GM15510 (cell line): ENCODE measurements around the gene TRIM41.

Experiments used
- POLR2A ChIP-seq: IDR thresholded peaks from 3 replicates; pipeline ENCODE4 v1.6.1; 2011; ENCODE audit warnings: borderline replicate concordance; ENCODE audit not compliant: insufficient read length; ENCODE audit errors: extremely low read depth

The TRIM41 gene

DNA sequence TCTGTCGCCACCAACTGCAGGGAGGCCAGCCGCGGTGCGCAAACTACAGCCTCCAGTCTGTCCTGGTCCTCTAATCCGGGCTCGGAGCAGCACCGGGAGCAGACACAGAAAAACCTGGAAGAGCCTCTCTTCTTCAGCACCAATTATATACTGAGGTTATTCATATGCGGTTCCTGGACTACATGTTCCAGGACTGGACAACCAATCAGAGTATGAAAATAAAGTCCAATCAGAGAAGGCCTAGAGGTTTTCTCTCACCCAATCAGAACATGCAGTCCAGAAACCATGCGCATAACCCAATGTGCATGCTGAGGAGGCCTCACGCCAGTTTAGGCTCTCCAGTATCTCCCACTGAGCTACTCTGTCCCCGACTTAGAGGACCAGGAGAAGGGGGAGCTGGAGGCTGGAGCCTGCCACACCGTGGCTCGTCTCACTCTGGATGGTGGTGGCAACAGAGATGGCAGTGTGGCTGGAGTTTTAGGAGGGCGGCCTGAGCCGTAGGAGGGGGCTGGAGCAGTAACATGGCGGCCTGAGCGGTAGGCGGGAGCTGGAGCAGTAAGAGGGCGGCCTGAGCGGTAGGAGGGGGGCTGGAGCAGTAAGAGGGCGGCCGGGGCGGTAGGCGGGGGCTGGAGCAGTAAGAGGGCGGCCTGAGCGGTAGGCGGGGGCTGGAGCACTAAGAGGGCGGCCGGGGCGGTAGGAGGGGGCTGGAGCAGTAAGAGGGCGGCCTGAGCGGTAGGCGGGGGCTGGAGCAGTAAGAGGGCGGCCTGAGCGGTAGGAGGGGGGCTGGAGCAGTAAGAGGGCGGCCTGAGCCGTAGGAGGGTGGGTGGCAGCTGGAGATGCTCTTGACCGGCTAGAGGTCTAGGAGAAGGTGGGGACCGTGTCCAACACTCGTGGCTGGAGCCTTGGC is 58.2 kb downstream of the TRIM41 start:
- TF ChIP-seq POLR2A, result no peak

DNA sequence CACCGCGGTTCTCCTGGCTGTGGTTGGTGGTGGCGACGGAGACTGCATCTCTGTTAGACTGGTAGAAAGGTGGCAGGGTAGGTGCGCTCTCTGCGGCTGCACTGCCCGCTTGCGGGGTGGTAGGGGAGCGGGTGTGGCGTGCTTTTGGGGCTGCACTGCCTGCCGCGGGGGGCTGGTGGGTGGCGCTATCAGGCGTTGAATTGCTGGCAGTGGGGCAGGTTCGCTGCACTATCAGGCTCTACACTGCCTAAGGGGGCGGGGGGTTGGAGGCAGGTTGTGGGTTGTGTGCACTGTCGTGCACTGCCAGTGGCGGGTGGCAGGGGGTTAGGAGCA is 58.9 kb downstream of the TRIM41 start:
- no peak for TF ChIP-seq POLR2A

DNA sequence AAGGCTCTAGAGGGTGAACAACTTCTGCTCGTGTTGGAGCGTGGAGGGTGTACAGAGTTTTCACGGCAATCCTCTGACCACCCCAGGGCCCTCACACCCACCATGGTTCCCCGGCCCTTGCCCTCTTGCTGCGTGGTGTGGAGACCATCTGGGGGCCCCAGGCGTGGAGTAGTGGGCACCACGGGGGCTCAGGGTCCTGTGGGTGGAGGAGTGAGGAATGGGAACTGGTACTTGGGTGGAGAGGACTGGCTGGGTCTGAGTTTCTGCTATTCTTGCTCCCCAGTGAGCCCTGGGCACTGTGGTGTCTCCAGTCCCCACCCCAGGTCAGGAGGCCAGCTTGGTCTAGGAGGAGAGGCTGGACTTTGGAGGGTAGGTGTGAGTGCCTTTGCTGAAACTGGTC is 59.8 kb downstream of the TRIM41 start:
- TF ChIP-seq POLR2A, result no peak

DNA sequence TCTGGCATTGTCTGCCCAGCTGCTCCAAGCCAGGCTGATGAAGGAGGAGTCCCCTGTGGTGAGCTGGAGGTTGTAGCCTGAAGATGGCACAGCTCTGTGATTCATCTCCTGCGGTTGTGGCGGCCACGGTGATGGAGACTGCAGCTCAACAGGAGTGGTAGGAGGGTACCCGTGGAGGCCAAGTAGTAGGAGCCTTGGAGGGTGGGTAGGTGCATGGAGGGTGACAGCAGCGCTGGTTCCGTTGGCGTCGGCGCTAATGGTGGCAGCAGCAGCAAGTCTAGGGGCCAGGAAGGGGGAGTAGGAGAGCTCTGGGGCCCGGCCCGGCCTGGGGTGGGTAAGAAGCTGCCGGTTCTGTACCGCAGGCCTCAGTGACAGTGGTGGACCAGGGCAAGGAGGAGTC is 60.3 kb downstream of the TRIM41 start:
- TF ChIP-seq POLR2A, result no peak
